HG03521 (cell line): ENCODE data around the gene MICU1.
"Not testable (repeated sequence)": the region's sequence is repeated elsewhere in the genome, so short reads cannot be mapped to it uniquely, and the experiment has no call there.

Source experiments
- ATAC-seq: cut with Tn5 transposase; IDR thresholded peaks from one replicate; pipeline ENCODE4 v1.9.1; 2021; ENCODE audit warnings: mild to moderate bottlenecking, moderate library complexity; ENCODE audit not compliant: unreplicated experiment

The MICU1 gene

DNA sequence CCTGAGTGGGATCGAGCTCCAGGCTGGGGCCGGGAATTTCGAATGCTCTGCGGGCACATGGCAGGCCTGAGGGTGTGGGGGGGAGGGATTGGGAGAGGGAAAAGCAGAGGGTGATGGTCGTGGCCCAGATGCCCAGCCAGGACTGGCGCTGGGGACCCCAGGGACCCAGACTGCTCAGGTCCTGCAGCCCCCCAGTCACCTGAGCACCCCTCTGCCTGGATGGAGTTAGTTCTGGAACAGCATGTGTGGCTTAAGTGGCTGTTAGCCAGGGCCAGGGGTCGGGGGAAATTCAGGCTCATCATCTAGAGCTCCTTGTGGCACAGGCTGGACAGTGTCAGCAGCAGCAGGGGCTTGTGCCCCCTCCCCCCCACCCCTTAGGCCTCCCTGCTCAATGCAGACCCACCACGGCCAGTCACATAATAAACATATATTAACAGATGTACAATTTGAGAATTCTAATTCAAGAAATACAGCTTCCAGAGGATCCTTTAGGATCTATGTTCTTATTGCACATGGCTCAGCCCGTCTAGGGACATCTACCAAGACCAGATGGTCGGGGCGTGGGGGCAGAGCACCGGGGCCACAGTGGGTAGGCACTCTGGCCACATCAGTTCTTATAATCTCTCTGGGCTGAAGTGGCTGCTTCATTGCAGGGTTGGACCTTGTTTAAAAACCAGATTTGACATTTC lies 293.3 kb downstream of the MICU1 start:
- no peak for ATAC-seq

GRCh38 chr10:72331575-72332422 lies 294.1 kb downstream of the MICU1 start:
- peak; percentile 36 for ATAC-seq

- no peak for ATAC-seq
Observed at GRCh38 chr10:72330069-72330426, 295.8 kb downstream of the MICU1 start.

DNA sequence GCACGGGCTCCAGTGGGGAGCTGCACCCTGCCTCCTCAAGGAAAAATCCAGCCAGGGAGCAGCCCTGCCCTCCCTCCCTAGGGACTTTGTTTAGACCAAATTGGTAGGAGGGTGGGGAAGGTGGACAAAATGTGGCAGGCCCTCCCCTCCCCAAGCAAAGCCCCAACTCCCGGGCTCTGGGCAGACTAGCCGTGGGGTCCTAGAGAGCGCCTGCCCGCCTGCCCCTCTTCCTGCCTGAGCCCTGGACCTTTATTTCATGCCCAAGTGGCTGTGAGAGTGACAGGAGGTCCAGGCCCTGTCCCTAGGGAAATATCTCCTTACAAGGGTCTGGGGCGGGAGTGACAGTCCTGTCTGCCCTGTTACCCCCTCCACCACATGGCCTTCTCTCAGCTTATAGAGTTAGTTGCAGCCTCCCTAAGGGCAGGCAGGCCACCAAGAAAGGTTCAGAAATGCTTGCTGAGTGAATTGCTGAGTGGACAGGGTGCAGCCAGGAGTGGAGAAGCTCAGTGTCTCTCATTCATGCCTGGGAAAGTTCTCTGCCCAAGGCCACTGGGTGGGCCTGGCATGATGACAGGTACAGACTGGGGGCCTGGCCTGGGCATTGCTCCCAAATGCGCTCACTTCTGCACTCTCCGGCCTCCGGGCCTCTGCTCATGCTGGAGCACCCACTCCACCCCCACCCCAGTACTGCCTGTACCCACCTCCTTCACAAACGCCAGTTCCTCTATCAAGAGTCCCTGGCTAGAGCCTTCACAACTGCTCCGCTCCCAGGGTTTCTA lies 296.4 kb downstream of the MICU1 start:
- ATAC-seq = no peak

GRCh38 chr10:72328829-72329204 lies 297.1 kb downstream of the MICU1 start:
- ATAC-seq = no peak

GRCh38 chr10:72328045-72328828 lies 297.6 kb downstream of the MICU1 start:
- ATAC-seq = no peak

- ATAC-seq = not testable (repeated sequence)
Observed at GRCh38 chr10:72326665-72327603, 298.9 kb downstream of the MICU1 start.

DNA sequence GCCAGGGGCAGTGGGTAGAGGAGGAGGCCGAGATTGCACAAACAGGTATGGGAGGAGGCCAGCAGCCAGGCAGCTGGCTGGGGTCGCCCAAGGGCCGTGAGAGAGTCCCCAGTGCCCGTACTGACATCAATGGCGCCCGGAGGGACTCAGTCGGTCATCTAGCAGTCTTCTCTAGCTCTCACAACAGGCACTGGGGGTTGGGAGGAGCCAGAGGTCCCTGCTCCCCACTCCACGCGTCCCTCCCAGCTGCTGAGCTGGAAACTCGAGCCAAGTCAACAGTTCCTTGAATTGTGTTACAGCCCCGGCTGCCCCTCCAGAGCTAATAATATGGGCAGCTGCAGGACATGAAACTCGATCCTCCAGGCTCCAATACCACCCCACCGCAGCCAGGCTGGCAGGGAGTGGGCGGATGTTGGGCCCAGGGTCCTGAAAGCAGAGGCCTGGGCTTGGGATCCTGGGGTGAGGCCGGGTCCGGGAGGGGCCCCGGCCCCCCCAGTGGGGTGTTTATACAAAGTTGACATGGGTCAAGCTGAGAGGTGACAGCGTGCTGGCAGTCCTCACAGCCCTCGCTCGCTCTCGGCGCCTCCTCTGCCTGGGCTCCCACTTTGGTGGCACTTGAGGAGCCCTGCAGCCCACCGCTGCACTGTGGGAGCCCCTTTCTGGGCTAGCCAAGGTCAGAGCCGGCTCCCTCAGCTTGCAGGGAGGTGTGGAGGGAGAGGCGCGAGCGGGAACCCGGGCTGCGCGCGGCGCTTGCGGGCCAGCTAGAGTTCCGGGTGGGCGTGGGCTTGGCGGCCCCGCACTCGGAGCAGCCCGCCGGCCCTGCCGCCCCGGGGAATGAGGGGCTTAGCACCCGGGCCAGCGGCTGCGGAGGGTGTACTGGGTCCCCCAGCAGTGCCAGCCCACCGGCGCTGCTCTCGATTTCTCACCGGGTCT lies 300.4 kb downstream of the MICU1 start:
- ATAC-seq = not testable (repeated sequence)

DNA sequence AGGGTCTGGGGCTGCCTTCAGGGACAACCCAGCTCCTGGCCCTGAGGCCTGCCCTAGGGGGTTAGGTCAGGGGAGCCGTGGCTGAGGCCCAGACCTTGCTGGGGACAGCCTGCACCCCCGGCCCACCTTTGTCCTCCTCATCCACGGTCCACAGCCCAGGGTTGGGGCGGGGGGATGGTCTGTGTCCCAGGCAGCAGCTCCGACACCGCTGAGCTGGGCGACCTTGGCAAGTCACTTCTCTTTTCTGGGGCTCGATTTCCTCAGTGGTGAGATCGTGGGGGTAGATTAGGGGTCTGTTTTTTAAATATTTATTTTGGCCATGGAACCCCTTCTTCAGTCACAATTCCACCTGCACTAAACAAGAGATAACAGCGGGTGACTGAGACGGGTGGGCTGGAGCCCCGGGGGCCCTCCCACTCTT lies 302.1 kb downstream of the MICU1 start:
- ATAC-seq = no peak

DNA sequence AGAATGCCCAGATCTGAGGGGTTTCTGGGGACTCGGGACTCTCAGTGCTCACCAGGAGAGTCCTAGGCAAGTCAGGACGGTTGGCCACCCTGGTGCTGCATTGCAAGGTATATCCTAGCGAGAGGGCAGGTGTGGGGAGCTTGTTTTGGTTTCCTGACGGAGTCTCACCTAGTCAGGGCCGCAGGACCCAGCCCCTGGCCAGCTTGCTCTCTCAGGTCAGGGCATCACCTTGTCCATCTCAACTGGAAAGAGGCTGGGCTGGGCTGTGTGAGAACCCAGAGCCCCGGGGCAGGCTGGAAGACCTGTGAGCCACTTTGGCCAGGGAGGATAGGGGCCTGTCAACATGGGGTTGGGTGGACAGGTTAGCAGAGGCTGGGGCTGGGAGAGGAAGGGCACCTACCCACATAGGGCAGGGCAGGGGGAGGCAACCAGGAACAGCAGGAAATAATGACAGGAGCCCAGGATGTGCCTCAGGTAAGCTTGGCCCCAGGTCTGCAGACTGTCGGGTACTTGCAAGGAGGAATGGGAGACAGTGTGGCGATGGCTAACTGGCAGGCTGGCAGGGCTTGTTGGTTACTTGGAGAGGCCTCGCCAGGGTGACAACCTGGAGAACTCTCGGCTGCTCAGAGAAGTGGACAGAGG lies 302.6 kb downstream of the MICU1 start:
- no peak for ATAC-seq

- ATAC-seq = no peak
Observed at GRCh38 chr10:72322280-72323058, 303.4 kb downstream of the MICU1 start.

DNA sequence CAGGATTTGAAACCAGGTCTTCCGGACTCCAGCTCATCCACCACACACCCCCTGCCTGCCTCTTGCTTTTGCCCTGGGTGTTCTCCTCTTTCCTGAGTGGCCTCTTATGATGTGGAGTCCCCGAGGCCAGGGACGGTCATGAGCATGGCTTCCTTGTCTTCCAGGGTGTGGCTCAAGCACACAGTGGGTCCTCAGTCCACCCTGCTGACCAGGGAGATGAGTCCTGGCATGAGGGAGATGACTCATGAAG lies 303.9 kb downstream of the MICU1 start:
- no peak for ATAC-seq

DNA sequence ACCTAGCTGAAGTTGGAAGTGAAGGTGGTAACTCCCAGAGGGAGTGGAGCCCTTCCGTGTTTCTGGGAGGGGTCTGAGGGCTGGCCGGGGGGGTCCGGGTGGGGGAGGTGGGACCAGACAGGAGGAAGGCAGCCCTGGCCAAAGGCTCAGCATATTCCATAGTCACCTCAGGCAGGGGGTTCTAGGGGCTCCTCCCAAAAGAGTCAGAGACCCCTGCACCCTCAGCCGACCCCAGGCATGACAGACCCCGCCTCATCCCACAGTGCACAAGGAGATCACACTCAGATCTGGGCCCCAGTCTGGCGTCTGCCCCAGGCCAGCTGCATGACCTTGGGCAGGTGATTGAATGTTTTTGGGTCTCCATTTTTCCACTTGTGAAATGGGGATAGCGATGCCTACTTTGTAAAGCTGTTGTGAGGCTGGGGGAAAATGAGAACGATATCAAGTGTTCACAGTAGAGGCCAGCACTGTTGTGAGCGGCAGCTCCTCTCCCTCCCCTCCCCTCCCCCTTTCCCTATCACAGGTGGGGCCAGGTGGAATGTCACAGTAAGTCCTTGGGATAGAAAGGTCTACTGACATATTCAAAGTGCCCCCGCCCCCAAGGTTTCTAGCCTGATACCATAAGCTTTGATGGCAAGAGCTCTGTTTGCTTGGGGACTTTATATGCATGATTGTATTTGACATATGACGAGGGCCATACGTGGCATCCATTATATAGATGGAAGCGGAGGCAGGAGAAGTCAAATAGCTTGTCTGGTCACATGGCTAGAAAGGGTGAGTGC lies 304.4 kb downstream of the MICU1 start:
- no peak for ATAC-seq

GRCh38 chr10:72320676-72321247 lies 305.1 kb downstream of the MICU1 start:
- peak; percentile 50 for ATAC-seq

DNA sequence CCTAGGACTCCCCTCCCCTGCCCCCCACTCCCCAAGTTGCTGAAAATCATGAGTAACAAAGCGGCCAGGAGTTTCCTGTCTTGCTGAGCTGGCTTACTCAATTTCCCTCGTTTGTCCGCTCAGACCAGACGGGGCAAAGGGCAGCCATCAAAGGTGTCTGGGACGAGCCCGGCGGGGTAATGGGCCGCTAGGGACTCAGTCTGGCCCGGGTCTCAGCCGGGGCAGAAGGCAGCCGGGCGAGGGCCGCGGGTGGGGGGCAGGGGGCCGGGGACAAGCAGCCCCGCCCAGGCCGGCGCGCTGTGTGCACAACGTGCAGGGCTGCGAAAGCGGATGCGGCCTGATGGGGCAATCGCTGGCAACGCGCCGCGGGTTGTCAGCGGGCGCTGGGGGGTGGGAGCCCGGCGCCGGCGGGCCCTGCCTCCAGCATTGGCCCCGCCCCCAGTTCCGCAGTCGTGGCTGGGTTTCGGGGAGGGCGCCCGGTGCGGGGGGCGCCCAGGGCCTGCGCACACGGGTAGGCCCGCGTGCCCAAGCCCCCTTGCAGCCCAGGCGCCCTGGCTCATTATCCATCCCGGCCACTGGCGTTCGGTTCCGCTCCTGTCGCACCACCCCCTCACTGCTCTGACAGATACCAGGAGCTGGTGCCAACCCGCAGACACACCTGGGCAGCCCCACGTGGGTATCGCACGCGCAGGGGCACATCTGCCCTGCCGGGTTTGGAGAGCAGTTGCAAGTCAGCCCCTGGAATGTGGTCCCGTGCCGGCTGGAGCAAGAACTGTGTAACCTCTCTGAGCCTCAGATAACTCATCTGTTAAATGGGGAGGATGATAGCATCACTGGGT lies 306.2 kb downstream of the MICU1 start:
- ATAC-seq = peak; percentile 58
